SK-N-SH treated with all-trans-retinoic acid at 6 μM for 48 hours (cell line): ENCODE data around the gene DDOST.
A peak's percentile ranks its signal among the peaks of the same experiment; 100 is the strongest.

Experiments
- ATAC-seq: fragments of 200-7000 bp; cut with Tn5 transposase; 3 replicates; pipeline ENCODE4 v1.9.1; 2020; ENCODE audit warnings: mild to moderate bottlenecking, moderate library complexity
- BACH2 ChIP-seq: fragments of 250-450 bp; sonication (Bioruptor Pico); IDR thresholded peaks from 2 replicates; pipeline ENCODE4 v1.9.0; 2021; ENCODE audit warnings: mild to moderate bottlenecking, borderline replicate concordance
- CREB5 ChIP-seq: fragments of 250-450 bp; sonication (Bioruptor Pico); IDR thresholded peaks from 2 replicates; pipeline ENCODE4 v1.5.1; 2020; ENCODE audit warnings: low read depth, mild to moderate bottlenecking, moderate library complexity
- ESRRG ChIP-seq: fragments of 250-450 bp; sonication (Bioruptor Pico); IDR thresholded peaks from 2 replicates; pipeline ENCODE4 v1.6.1; 2021; ENCODE audit warnings: mild to moderate bottlenecking
- GLIS3 ChIP-seq: fragments of 250-450 bp; sonication (Bioruptor Pico); IDR thresholded peaks from 2 replicates; pipeline ENCODE4 v1.5.0; 2020; ENCODE audit warnings: mild to moderate bottlenecking, moderate library complexity
- ISL1 ChIP-seq: fragments of 250-450 bp; sonication (Bioruptor Pico); IDR thresholded peaks from 2 replicates; pipeline ENCODE4 v2.1.2; 2022; ENCODE audit warnings: mild to moderate bottlenecking, moderate library complexity
- OSR1 ChIP-seq: fragments of 250-450 bp; sonication (Bioruptor Pico); IDR thresholded peaks from 2 replicates; pipeline ENCODE4 v1.8.0; 2022; ENCODE audit warnings: moderate library complexity, mild to moderate bottlenecking, inconsistent platforms
- PPARA ChIP-seq: fragments of 250-450 bp; sonication (Bioruptor Pico); IDR thresholded peaks from 2 replicates; pipeline ENCODE4 v1.5.0; 2020; ENCODE audit warnings: mild to moderate bottlenecking, borderline replicate concordance
- RARB ChIP-seq: fragments of 250-450 bp; sonication (Bioruptor Pico); IDR thresholded peaks from 2 replicates; pipeline ENCODE4 v1.8.0; 2021; ENCODE audit warnings: mild to moderate bottlenecking, moderate library complexity
- TCF4 ChIP-seq: fragments of 250-450 bp; sonication (Bioruptor Pico); IDR thresholded peaks from 2 replicates; pipeline ENCODE4 v1.8.0; 2021; ENCODE audit warnings: mild to moderate bottlenecking, moderate library complexity, borderline replicate concordance
- TOX ChIP-seq: fragments of 250-450 bp; sonication (Bioruptor Pico); IDR thresholded peaks from 2 replicates; pipeline ENCODE4 v1.8.0; 2021; ENCODE audit warnings: mild to moderate bottlenecking, moderate library complexity, borderline replicate concordance
- ZC3H10 ChIP-seq: fragments of 250-450 bp; sonication (Bioruptor Pico); IDR thresholded peaks from 2 replicates; pipeline ENCODE4 v1.5.1; 2021; ENCODE audit warnings: mild to moderate bottlenecking, moderate library complexity
- ZNF565 ChIP-seq: fragments of 450-650 bp; formaldehyde crosslinking; conservative IDR thresholded peaks from 2 replicates; pipeline ENCODE4 v1.5.0; 2020; ENCODE audit warnings: low read depth, mild to moderate bottlenecking, moderate library complexity
- ZNF70 ChIP-seq: fragments of 450-650 bp; formaldehyde crosslinking; IDR thresholded peaks from 2 replicates; pipeline ENCODE4 v1.5.0; 2020; ENCODE audit warnings: mild to moderate bottlenecking, moderate library complexity
- ZNF8 ChIP-seq: fragments of 450-650 bp; formaldehyde crosslinking; IDR thresholded peaks from 2 replicates; pipeline ENCODE4 v1.5.0; 2020; ENCODE audit warnings: mild to moderate bottlenecking, moderate library complexity
- TF ChIP-seq, protein P1 (sequence below): fragments of 250-450 bp; sonication (Bioruptor Pico); IDR thresholded peaks from 2 replicates; pipeline ENCODE4 v1.8.0; 2021; ENCODE audit warnings: low read depth, mild to moderate bottlenecking, moderate library complexity, borderline replicate concordance
- TF ChIP-seq, protein P2 (sequence below): fragments of 250-450 bp; sonication (Bioruptor Pico); IDR thresholded peaks from 2 replicates; pipeline ENCODE4 v1.8.0; 2020; ENCODE audit warnings: mild to moderate bottlenecking, moderate library complexity, borderline replicate concordance
- TF ChIP-seq, protein P3 (sequence below): fragments of 250-450 bp; sonication (Bioruptor Pico); IDR thresholded peaks from 2 replicates; pipeline ENCODE4 v1.5.1; 2021; ENCODE audit warnings: mild to moderate bottlenecking, moderate library complexity

Gene DDOST

GRCh38 chr1:20704390-20705202, 43.4 kb upstream of the DDOST start:
- no peak for ATAC-seq
- TF ChIP-seq TOX (CRISPR knock-in tag) (no peak), CREB5 (CRISPR knock-in tag) (no peak), ZNF8 (CRISPR knock-in tag) (no peak), ZNF70 (CRISPR knock-in tag) (no peak), GLIS3 (CRISPR knock-in tag) (no peak), ZC3H10 (no peak), ESRRG (CRISPR knock-in tag) (no peak), PPARA (CRISPR knock-in tag) (no peak), OSR1 (CRISPR knock-in tag) (no peak)
- TF ChIP-seq, protein P1, sequence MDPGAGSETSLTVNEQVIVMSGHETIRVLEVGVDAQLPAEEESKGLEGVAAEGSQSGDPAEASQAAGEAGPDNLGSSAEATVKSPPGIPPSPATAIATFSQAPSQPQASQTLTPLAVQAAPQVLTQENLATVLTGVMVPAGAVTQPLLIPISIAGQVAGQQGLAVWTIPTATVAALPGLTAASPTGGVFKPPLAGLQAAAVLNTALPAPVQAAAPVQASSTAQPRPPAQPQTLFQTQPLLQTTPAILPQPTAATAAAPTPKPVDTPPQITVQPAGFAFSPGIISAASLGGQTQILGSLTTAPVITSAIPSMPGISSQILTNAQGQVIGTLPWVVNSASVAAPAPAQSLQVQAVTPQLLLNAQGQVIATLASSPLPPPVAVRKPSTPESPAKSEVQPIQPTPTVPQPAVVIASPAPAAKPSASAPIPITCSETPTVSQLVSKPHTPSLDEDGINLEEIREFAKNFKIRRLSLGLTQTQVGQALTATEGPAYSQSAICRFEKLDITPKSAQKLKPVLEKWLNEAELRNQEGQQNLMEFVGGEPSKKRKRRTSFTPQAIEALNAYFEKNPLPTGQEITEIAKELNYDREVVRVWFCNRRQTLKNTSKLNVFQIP = no peak
- TF ChIP-seq, protein P2, sequence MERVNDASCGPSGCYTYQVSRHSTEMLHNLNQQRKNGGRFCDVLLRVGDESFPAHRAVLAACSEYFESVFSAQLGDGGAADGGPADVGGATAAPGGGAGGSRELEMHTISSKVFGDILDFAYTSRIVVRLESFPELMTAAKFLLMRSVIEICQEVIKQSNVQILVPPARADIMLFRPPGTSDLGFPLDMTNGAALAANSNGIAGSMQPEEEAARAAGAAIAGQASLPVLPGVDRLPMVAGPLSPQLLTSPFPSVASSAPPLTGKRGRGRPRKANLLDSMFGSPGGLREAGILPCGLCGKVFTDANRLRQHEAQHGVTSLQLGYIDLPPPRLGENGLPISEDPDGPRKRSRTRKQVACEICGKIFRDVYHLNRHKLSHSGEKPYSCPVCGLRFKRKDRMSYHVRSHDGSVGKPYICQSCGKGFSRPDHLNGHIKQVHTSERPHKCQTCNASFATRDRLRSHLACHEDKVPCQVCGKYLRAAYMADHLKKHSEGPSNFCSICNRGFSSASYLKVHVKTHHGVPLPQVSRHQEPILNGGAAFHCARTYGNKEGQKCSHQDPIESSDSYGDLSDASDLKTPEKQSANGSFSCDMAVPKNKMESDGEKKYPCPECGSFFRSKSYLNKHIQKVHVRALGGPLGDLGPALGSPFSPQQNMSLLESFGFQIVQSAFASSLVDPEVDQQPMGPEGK (CRISPR knock-in tag) = no peak
- TF ChIP-seq, protein P3, sequence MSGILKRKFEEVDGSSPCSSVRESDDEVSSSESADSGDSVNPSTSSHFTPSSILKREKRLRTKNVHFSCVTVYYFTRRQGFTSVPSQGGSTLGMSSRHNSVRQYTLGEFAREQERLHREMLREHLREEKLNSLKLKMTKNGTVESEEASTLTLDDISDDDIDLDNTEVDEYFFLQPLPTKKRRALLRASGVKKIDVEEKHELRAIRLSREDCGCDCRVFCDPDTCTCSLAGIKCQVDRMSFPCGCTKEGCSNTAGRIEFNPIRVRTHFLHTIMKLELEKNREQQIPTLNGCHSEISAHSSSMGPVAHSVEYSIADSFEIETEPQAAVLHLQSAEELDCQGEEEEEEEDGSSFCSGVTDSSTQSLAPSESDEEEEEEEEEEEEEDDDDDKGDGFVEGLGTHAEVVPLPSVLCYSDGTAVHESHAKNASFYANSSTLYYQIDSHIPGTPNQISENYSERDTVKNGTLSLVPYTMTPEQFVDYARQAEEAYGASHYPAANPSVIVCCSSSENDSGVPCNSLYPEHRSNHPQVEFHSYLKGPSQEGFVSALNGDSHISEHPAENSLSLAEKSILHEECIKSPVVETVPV (CRISPR knock-in tag) = no peak

DNA sequence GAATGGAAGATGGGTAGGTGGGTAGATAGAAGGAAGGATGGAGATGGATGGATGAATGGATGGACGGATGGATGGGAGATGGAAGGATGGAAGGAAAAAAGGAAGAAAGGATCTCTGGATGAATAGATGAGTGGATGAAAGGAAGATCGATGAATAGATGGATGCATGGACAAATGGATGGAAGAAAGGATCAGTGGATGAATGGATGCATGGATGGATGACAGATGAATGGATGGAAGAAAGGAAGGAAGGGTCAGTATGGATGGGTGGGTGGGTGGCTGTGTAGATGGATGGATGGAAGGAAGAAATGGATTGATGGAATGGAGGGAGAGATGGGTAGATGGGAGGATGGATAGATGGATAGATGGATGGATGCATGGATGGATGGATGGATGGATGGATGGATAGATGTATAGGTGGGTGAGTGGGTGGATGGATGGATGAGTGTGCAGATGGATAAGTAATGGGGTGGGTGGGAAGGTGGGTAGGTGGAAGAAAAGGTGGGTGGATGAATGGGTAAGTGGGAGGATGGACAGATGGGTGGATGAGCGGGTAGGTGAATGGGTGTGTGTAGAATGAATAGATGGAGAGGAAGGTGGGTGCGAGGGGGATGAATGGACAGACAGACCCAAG, 42.1 kb upstream of the DDOST start:
- no peak for ATAC-seq
- no peak for TF ChIP-seq ZC3H10
- TF ChIP-seq TCF4 (CRISPR knock-in tag) = no peak
- TF ChIP-seq, all 23 proteins: peak for 0

GRCh38 chr1:20702416-20702815, 41.2 kb upstream of the DDOST start:
- peak; percentile 73 for ATAC-seq

More at GRCh38 chr1:20702416-20702815, 41.2 kb upstream of the DDOST start:
- TF ChIP-seq ISL1 = no peak
- TF ChIP-seq ZNF565 (CRISPR knock-in tag) = no peak
- no peak for TF ChIP-seq ZNF70 (CRISPR knock-in tag)
- TF ChIP-seq TOX (CRISPR knock-in tag) = no peak
- no peak for TF ChIP-seq BACH2 (CRISPR knock-in tag)
- TF ChIP-seq OSR1 (CRISPR knock-in tag) = no peak
- TF ChIP-seq, protein P2 (CRISPR knock-in tag) = no peak
- TF ChIP-seq, protein P3 (CRISPR knock-in tag) = no peak
- TF ChIP-seq ZNF8 (CRISPR knock-in tag) = no peak
- no peak for TF ChIP-seq RARB (CRISPR knock-in tag)
